ENCODE measurements around the gene SOST. TPM values are rescaled to one million over a fixed set of nuclear protein-coding genes. Genes with fewer than 3 reads are reported as not detected.

Gene SOST
- total RNA-seq, 2 experiments from 2014 or later = not detected

DNA sequence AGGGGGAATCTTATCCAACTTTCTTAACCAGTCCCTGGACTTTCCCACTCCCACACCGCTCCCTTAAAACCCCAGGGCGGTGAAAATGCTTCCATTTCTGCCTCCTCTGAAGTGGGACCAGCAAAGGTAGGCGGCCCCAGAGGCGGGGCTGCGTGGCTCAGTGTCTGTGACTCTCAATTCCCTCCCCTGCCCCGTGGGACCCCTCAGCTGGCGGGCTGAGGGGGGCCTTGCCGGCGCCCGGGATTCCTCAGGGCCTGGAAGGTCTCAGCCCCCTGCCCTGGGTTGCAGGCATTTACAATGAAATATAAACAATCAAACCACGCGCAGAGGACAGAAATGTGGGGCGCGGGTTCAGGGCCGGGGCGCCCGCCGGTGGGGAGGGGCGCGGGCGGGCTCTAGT lies 3.6 kb downstream of the SOST start:
- no peak for DNase-seq
- Mint-ChIP-seq H3K4me3 (no peak overlapping the region), H3K4me1 (peaks cover 26% of the 10 kb centered on the region), H3K27ac (no peak overlapping the region), H3K27me3 (peaks cover 56% of the 10 kb centered on the region), H3K9me3 (no peaks in the 10 kb centered on the region), H3K36me3 (ENCODE audit: low read depth) (no peaks in the 10 kb centered on the region)
- POLR2A ChIA-PET = interaction anchor here (2.6 kb wide), 1 partner anchor 54 kb away, joined by 7 read pairs; no protein-coding TSS in a partner anchor
- CTCF ChIA-PET = interaction anchor here (0.5 to 13.8 kb wide), 4 partner anchors 11 to 70 kb away, joined by 3 to 365 read pairs (median 10); no protein-coding TSS in a partner anchor

DNA sequence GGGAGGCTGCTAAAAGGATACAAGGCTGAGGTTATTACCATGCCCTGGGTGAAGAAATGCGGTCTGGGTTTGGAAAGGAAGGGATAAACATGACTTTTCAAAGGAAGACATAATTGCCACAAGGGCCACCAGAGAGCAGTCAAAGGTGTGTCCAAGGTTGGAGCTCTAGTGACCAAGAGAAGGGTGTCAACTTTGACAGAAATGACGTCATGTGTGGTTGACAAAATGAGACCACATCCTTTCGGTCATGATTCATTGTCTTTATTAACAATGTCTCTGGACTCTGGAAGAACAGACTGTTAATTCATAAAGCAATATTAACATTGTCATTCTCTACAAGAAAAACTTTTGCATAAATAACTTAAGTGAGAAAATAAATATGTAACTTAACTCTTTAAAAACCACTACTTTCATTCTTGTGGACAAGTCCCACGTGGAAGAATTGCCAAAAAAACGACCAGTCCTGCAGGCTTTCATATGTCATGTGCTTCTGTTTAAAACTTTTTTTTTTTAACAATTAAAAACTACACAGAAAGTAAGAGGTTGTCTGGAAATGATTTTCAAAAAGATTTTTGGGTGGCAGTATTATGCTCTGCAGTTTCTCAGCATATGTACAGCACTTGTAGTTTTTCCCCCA lies 5.0 kb downstream of the SOST start:
- POLR2A ChIA-PET = interaction anchor here (0.6 to 1.4 kb wide), 2 partner anchors 12 to 57 kb away, joined by 3 read pairs; no protein-coding TSS in a partner anchor
- peak; percentile 43 for DNase-seq
- peaks cover 32% of the 10 kb centered on the region for H3K4me1 Mint-ChIP-seq
- H3K4me3 Mint-ChIP-seq = no peak overlapping the region
- no peaks in the 10 kb centered on the region for H3K9me3 Mint-ChIP-seq
- no peaks in the 10 kb centered on the region for H3K36me3 Mint-ChIP-seq (ENCODE audit: low read depth)
- peaks cover 63% of the 10 kb centered on the region for H3K27me3 Mint-ChIP-seq
- H3K27ac Mint-ChIP-seq = no peak overlapping the region
- CTCF ChIA-PET = interaction anchor here (1.0 to 2.1 kb wide), 4 partner anchors 13 to 59 kb away, joined by 3 to 6 read pairs (median 6); no protein-coding TSS in a partner anchor

DNA sequence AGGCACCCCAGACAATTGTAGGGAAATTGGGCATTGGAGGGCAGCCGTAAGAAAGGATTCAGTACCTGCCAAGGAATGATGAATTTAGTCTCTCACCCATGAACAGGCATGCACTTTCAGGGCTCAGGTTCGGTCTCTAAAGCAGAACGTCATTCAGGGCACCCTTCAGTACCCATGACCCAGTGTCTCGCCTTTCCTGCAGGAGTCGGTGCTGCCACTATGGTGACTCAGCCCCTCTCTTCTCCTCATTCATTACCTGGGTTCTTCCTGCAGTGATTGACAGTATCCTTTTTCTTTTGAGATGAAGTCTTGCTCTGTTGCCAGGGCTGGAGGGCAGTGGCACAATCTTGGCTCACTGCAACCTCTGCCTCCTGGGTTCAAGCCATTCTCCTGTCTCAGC lies 8.4 kb downstream of the SOST start:
- Mint-ChIP-seq H3K4me1 (peaks cover 31% of the 10 kb centered on the region), H3K27me3 (peaks cover 57% of the 10 kb centered on the region), H3K4me3 (no peak overlapping the region), H3K36me3 (ENCODE audit: low read depth) (no peaks in the 10 kb centered on the region), H3K27ac (no peak overlapping the region), H3K9me3 (no peaks in the 10 kb centered on the region)
- CTCF ChIA-PET = no interaction called here
- no peak for DNase-seq
- POLR2A ChIA-PET = no interaction called here

GRCh38 chr17:43745541-43745940 lies 13.1 kb downstream of the SOST start:
- Mint-ChIP-seq H3K27me3 (peaks cover 47% of the 10 kb centered on the region), H3K4me3 (no peak overlapping the region), H3K4me1 (peaks cover 8% of the 10 kb centered on the region), H3K36me3 (ENCODE audit: low read depth) (no peaks in the 10 kb centered on the region), H3K27ac (no peak overlapping the region), H3K9me3 (no peaks in the 10 kb centered on the region)
- ChIA-PET POLR2A (no interaction called here), CTCF (interaction anchor here (0.9 to 2.3 kb wide), 2 partner anchors 21 to 50 kb away, joined by 3 to 7 read pairs; no protein-coding TSS in a partner anchor)
- no peak for DNase-seq

DNA sequence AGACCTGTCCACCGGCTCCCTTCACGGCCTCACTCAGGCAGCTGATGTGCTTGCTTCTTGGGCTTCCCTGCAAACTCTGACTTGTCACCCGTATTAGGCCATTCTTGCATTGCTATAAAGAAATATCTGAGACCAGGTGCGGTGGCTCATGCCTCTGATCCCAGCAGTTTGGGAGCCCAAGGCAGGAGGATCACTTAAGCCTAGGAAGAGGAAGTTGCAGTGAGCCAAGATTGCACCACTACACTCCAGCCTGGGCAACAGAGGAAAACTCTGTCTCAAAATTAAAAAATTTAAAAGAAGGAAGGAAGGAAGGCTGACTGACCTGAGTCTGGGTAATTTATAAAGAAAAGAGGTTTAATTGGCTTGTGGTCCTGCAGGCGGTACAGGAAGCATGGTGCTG lies 17.0 kb downstream of the SOST start:
- Mint-ChIP-seq H3K27ac (no peak overlapping the region), H3K27me3 (peaks cover 44% of the 10 kb centered on the region), H3K36me3 (ENCODE audit: low read depth) (no peaks in the 10 kb centered on the region), H3K4me3 (no peak overlapping the region), H3K9me3 (no peaks in the 10 kb centered on the region), H3K4me1 (no peaks in the 10 kb centered on the region)
- POLR2A ChIA-PET = no interaction called here
- DNase-seq = no peak
- CTCF ChIA-PET = interaction anchor here (1.4 kb wide), 1 partner anchor 24 kb away, joined by 4 read pairs; no protein-coding TSS in a partner anchor

GRCh38 chr17:43740541-43740940 lies 18.1 kb downstream of the SOST start:
- ChIA-PET CTCF (interaction anchor here (1.1 to 1.4 kb wide), 2 partner anchors 26 to 45 kb away, joined by 3 to 6 read pairs; no protein-coding TSS in a partner anchor), POLR2A (no interaction called here)
- DNase-seq = no peak
- Mint-ChIP-seq H3K36me3 (ENCODE audit: low read depth) (no peaks in the 10 kb centered on the region), H3K4me1 (no peaks in the 10 kb centered on the region), H3K4me3 (no peak overlapping the region), H3K27me3 (peaks cover 41% of the 10 kb centered on the region), H3K27ac (no peak overlapping the region), H3K9me3 (no peaks in the 10 kb centered on the region)

GRCh38 chr17:43737722-43738121 lies 20.9 kb downstream of the SOST start:
- Mint-ChIP-seq H3K9me3 (no peaks in the 10 kb centered on the region), H3K27ac (no peak overlapping the region), H3K36me3 (ENCODE audit: low read depth) (no peaks in the 10 kb centered on the region), H3K4me1 (no peaks in the 10 kb centered on the region), H3K4me3 (no peak overlapping the region), H3K27me3 (peaks cover 31% of the 10 kb centered on the region)
- CTCF ChIA-PET = no interaction called here
- DNase-seq = no peak
- POLR2A ChIA-PET = no interaction called here

- Mint-ChIP-seq H3K27ac (no peak overlapping the region), H3K36me3 (ENCODE audit: low read depth) (no peaks in the 10 kb centered on the region), H3K27me3 (peaks cover 26% of the 10 kb centered on the region), H3K4me3 (no peak overlapping the region), H3K4me1 (no peaks in the 10 kb centered on the region), H3K9me3 (no peaks in the 10 kb centered on the region)
- ChIA-PET CTCF (no interaction called here), POLR2A (no interaction called here)
- no peak for DNase-seq
Observed at GRCh38 chr17:43736389-43736788, 22.2 kb downstream of the SOST start.

DNA sequence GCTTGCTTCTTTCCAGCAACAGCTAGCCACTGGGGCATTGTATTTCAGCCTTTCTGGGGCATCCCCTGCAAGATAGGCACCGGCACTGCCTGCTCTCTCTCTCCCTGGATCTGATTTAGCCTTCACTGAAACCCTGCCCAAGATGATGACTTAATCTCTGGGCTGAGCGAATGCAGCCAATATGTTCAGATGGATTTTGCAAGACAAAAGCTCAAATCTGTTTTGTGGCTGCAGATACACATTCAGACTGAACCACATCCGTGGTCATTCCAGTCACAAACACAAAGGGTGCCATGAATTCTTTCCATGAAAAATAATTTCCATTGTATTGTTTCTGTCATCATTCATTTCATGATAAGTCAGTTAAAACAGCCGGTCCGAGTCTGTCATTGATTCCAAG lies 24.2 kb downstream of the SOST start:
- Mint-ChIP-seq H3K4me1 (no peaks in the 10 kb centered on the region), H3K9me3 (no peaks in the 10 kb centered on the region), H3K27me3 (peaks cover 27% of the 10 kb centered on the region), H3K36me3 (ENCODE audit: low read depth) (no peaks in the 10 kb centered on the region), H3K27ac (no peak overlapping the region), H3K4me3 (no peak overlapping the region)
- CTCF ChIA-PET = no interaction called here
- DNase-seq = no peak
- POLR2A ChIA-PET = no interaction called here

DNA sequence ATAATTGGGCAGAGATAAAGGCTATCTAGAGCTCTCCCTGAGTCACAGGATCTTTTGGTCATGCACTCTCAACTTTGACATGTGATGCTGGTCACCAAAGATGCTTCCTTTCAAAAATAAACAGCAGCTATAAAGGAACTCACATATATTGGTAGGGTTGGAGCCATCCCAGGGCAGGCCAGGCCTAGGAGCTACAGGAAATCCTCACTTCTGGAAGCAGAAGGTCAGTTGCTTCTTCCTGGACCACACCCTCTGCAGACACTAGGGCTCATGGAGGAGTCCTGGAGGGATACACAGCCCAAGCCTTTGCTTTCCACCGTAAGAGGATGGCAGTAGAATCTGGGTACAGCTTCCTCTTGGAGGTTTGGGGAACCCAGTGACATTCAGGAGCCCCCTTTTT lies 24.6 kb downstream of the SOST start:
- no peaks in the 10 kb centered on the region for H3K9me3 Mint-ChIP-seq

DNA sequence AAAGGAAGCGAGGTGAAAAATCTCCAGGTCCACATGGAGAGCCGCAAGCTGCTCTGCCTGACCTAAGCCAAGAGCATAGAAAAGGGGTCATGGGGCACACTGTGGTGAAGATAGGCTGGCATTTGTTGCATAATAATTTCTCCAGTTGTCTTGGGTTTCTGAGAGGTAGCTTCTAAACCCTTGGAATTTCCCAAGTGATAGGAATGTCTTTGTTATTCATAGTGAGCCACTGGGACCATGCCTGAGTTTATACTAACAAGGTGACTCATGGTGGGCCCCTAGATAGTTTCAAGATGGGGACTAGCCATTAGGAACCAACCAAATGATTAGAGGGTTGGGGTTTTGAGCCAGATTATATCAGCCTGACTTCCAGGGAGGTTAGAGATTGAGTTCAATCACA lies 25.6 kb downstream of the SOST start:
- Mint-ChIP-seq H3K27me3 (peaks cover 24% of the 10 kb centered on the region), H3K4me1 (no peaks in the 10 kb centered on the region), H3K4me3 (no peak overlapping the region), H3K27ac (no peak overlapping the region), H3K9me3 (no peaks in the 10 kb centered on the region), H3K36me3 (ENCODE audit: low read depth) (no peaks in the 10 kb centered on the region)
- CTCF ChIA-PET = no interaction called here
- DNase-seq = no peak
- POLR2A ChIA-PET = no interaction called here

More for the DNA sequence above, 24.6 kb downstream of the SOST start:
- CTCF ChIA-PET = no interaction called here
- H3K4me1 Mint-ChIP-seq = no peaks in the 10 kb centered on the region
- H3K36me3 Mint-ChIP-seq (ENCODE audit: low read depth) = no peaks in the 10 kb centered on the region
- H3K27ac Mint-ChIP-seq = no peak overlapping the region
- no peak for DNase-seq
- H3K27me3 Mint-ChIP-seq = peaks cover 24% of the 10 kb centered on the region
- POLR2A ChIA-PET = no interaction called here
- no peak overlapping the region for H3K4me3 Mint-ChIP-seq

GRCh38 chr17:43728081-43728480 lies 30.5 kb downstream of the SOST start:
- Mint-ChIP-seq H3K4me1 (no peaks in the 10 kb centered on the region), H3K4me3 (no peak overlapping the region), H3K27me3 (peaks cover 3% of the 10 kb centered on the region), H3K36me3 (ENCODE audit: low read depth) (no peaks in the 10 kb centered on the region), H3K27ac (no peak overlapping the region), H3K9me3 (no peaks in the 10 kb centered on the region)
- POLR2A ChIA-PET = no interaction called here
- CTCF ChIA-PET = interaction anchor here (1.8 kb wide), 1 partner anchor 27 kb away, joined by 5 read pairs; no protein-coding TSS in a partner anchor
- DNase-seq = no peak

DNA sequence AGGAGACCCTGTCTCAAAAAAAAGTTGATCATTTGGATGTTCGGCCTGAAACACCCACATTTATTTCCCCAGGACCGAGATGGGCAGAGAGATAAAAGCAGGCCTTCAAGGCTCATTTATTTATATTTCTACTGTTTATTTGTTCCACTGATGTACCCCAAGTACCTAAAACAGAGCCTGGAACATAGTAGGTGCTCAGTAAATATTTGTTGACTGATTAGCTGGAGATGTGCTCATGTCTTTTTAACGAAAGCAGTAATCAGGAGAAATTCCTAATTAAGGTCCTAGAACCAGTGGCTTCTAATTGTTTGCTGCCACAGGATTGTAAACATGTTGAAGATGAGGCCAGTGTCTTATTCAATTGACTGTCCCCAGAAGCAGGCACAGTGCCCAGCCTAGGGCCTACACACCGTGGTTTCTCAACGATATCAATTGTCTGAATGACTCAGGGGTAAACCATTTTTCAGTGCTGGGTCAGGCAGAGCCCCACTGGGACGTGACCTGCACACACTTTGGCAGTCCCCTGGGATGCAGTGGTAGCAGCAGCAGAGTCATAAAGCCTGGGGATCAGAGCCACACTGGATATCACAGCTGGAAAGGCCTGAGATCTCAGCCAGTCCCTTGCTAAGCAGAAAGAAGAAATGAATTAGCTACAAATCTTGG lies 34.8 kb downstream of the SOST start:
- H3K4me3 Mint-ChIP-seq = no peak overlapping the region
- H3K4me1 Mint-ChIP-seq = peaks cover 14% of the 10 kb centered on the region
- H3K27me3 Mint-ChIP-seq = peaks cover 7% of the 10 kb centered on the region
- POLR2A ChIA-PET = no interaction called here
- no peak overlapping the region for H3K27ac Mint-ChIP-seq
- DNase-seq = no peak
- CTCF ChIA-PET = interaction anchor here (1.6 kb wide), 2 partner anchors 10 to 43 kb away, joined by 4 to 7 read pairs; no protein-coding TSS in a partner anchor
- H3K9me3 Mint-ChIP-seq = no peaks in the 10 kb centered on the region
- peaks cover 7% of the 10 kb centered on the region for H3K36me3 Mint-ChIP-seq (ENCODE audit: low read depth)

Data from activated CD4-positive, alpha-beta memory T cell treated with anti-CD3 and anti-CD28 coated beads, Interleukin-2, amount 10 ng/mL, durations not matched to agents 7 days and 5 days (primary cell).